ENCODE results near the gene CD9.
A peak's percentile ranks its signal among the peaks of the same experiment; 100 is the strongest.

CD9 gene

GRCh38 chr12:6216581-6216980 is 16.4 kb downstream of the CD9 start:
- Histone ChIP-seq H3K36me3 (ENCODE audit: control insufficient read depth, insufficient read depth, low read length) (peaks cover 9% of the 10 kb centered on the region), H3K9me3 (ENCODE audit: control insufficient read depth, insufficient read depth, low read length) (no peaks in the 10 kb centered on the region), H3K27me3 (ENCODE audit: control insufficient read depth, insufficient read depth, low read length) (no peaks in the 10 kb centered on the region), H3K9ac (ENCODE audit: low read depth, low read length) (no peak overlapping the region), H3K4me1 (ENCODE audit: control insufficient read depth, insufficient read depth, low read length) (peaks cover 39% of the 10 kb centered on the region), H3K4me3 (ENCODE audit: low read depth, low read length) (no peak overlapping the region)

- peaks cover 28% of the 10 kb centered on the region for H3K4me1 ChIP-seq (ENCODE audit: control insufficient read depth, insufficient read depth, low read length)
- no peaks in the 10 kb centered on the region for H3K27me3 ChIP-seq (ENCODE audit: control insufficient read depth, insufficient read depth, low read length)
- H3K36me3 ChIP-seq (ENCODE audit: control insufficient read depth, insufficient read depth, low read length): peaks cover 4% of the 10 kb centered on the region
- no peak overlapping the region for H3K4me3 ChIP-seq (ENCODE audit: low read depth, low read length)
- no peak overlapping the region for H3K9ac ChIP-seq (ENCODE audit: low read depth, low read length)
- no peaks in the 10 kb centered on the region for H3K9me3 ChIP-seq (ENCODE audit: control insufficient read depth, insufficient read depth, low read length)
Observed at GRCh38 chr12:6218347-6218925, 18.2 kb downstream of the CD9 start.

GRCh38 chr12:6219980-6220379 is 19.8 kb downstream of the CD9 start:
- Histone ChIP-seq H3K4me1 (ENCODE audit: control insufficient read depth, insufficient read depth, low read length) (peaks cover 15% of the 10 kb centered on the region), H3K4me3 (ENCODE audit: low read depth, low read length) (no peak overlapping the region), H3K9me3 (ENCODE audit: control insufficient read depth, insufficient read depth, low read length) (no peaks in the 10 kb centered on the region), H3K9ac (ENCODE audit: low read depth, low read length) (no peak overlapping the region), H3K36me3 (ENCODE audit: control insufficient read depth, insufficient read depth, low read length) (peaks cover 7% of the 10 kb centered on the region), H3K27me3 (ENCODE audit: control insufficient read depth, insufficient read depth, low read length) (no peaks in the 10 kb centered on the region)

GRCh38 chr12:6221146-6221545 is 20.9 kb downstream of the CD9 start:
- Histone ChIP-seq H3K9ac (ENCODE audit: low read depth, low read length) (no peak overlapping the region), H3K4me1 (ENCODE audit: control insufficient read depth, insufficient read depth, low read length) (peaks cover 5% of the 10 kb centered on the region), H3K27me3 (ENCODE audit: control insufficient read depth, insufficient read depth, low read length) (no peaks in the 10 kb centered on the region), H3K4me3 (ENCODE audit: low read depth, low read length) (no peak overlapping the region), H3K36me3 (ENCODE audit: control insufficient read depth, insufficient read depth, low read length) (peaks cover 19% of the 10 kb centered on the region), H3K9me3 (ENCODE audit: control insufficient read depth, insufficient read depth, low read length) (no peaks in the 10 kb centered on the region)

- H3K9ac ChIP-seq (ENCODE audit: low read depth, low read length): peak overlapping the region; percentile 41
Observed at GRCh38 chr12:6222078-6222654, 22.0 kb downstream of the CD9 start.

GRCh38 chr12:6223545-6223944 is 23.3 kb downstream of the CD9 start:
- Histone ChIP-seq H3K4me1 (ENCODE audit: control insufficient read depth, insufficient read depth, low read length) (no peaks in the 10 kb centered on the region), H3K9ac (ENCODE audit: low read depth, low read length) (no peak overlapping the region)

More at GRCh38 chr12:6222078-6222654, 22.0 kb downstream of the CD9 start:
- Histone ChIP-seq H3K4me1 (ENCODE audit: control insufficient read depth, insufficient read depth, low read length) (no peaks in the 10 kb centered on the region), H3K9me3 (ENCODE audit: control insufficient read depth, insufficient read depth, low read length) (no peaks in the 10 kb centered on the region), H3K27me3 (ENCODE audit: control insufficient read depth, insufficient read depth, low read length) (no peaks in the 10 kb centered on the region), H3K36me3 (ENCODE audit: control insufficient read depth, insufficient read depth, low read length) (peaks cover 22% of the 10 kb centered on the region), H3K4me3 (ENCODE audit: low read depth, low read length) (no peak overlapping the region)

GRCh38 chr12:6224550-6224949 is 24.4 kb downstream of the CD9 start:
- Histone ChIP-seq H3K9ac (ENCODE audit: low read depth, low read length) (no peak overlapping the region), H3K27me3 (ENCODE audit: control insufficient read depth, insufficient read depth, low read length) (no peaks in the 10 kb centered on the region), H3K4me3 (ENCODE audit: low read depth, low read length) (no peak overlapping the region), H3K4me1 (ENCODE audit: control insufficient read depth, insufficient read depth, low read length) (no peaks in the 10 kb centered on the region), H3K9me3 (ENCODE audit: control insufficient read depth, insufficient read depth, low read length) (no peaks in the 10 kb centered on the region), H3K36me3 (ENCODE audit: control insufficient read depth, insufficient read depth, low read length) (peaks cover 35% of the 10 kb centered on the region)

More at GRCh38 chr12:6223545-6223944, 23.3 kb downstream of the CD9 start:
- Histone ChIP-seq H3K36me3 (ENCODE audit: control insufficient read depth, insufficient read depth, low read length) (peaks cover 29% of the 10 kb centered on the region), H3K9me3 (ENCODE audit: control insufficient read depth, insufficient read depth, low read length) (no peaks in the 10 kb centered on the region), H3K27me3 (ENCODE audit: control insufficient read depth, insufficient read depth, low read length) (no peaks in the 10 kb centered on the region), H3K4me3 (ENCODE audit: low read depth, low read length) (no peak overlapping the region)

- Histone ChIP-seq H3K9me3 (ENCODE audit: control insufficient read depth, insufficient read depth, low read length) (no peaks in the 10 kb centered on the region), H3K36me3 (ENCODE audit: control insufficient read depth, insufficient read depth, low read length) (peaks cover 37% of the 10 kb centered on the region), H3K4me3 (ENCODE audit: low read depth, low read length) (no peak overlapping the region), H3K9ac (ENCODE audit: low read depth, low read length) (no peak overlapping the region), H3K4me1 (ENCODE audit: control insufficient read depth, insufficient read depth, low read length) (no peaks in the 10 kb centered on the region), H3K27me3 (ENCODE audit: control insufficient read depth, insufficient read depth, low read length) (no peaks in the 10 kb centered on the region)
Observed at GRCh38 chr12:6225630-6226001, 25.4 kb downstream of the CD9 start.

GRCh38 chr12:6226002-6226678 is 25.9 kb downstream of the CD9 start:
- Histone ChIP-seq H3K27me3 (ENCODE audit: control insufficient read depth, insufficient read depth, low read length) (no peaks in the 10 kb centered on the region), H3K4me3 (ENCODE audit: low read depth, low read length) (no peak overlapping the region), H3K4me1 (ENCODE audit: control insufficient read depth, insufficient read depth, low read length) (no peaks in the 10 kb centered on the region), H3K9ac (ENCODE audit: low read depth, low read length) (no peak overlapping the region), H3K36me3 (ENCODE audit: control insufficient read depth, insufficient read depth, low read length) (peaks cover 38% of the 10 kb centered on the region), H3K9me3 (ENCODE audit: control insufficient read depth, insufficient read depth, low read length) (no peaks in the 10 kb centered on the region)

DNA sequence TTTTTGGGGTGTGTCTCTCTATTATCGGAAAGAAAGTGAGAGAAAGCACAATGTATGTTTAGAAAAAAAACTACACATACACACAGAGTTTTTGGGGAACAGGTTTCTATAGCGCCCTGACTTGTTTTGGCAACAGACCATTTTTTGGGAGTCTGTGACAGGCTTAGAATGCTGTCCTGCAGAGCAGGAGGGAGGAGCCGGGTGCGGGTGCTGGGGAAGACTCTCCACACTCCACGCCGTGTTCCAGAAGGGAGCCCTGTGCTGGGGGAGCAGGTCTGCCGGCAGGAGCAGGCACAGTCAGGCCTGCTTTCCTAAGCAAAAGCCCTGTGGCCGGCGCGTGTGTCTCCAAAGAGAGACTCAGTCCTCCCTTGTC is 26.5 kb downstream of the CD9 start:
- Histone ChIP-seq H3K9ac (ENCODE audit: low read depth, low read length) (no peak overlapping the region), H3K27me3 (ENCODE audit: control insufficient read depth, insufficient read depth, low read length) (no peaks in the 10 kb centered on the region), H3K36me3 (ENCODE audit: control insufficient read depth, insufficient read depth, low read length) (peaks cover 38% of the 10 kb centered on the region), H3K4me1 (ENCODE audit: control insufficient read depth, insufficient read depth, low read length) (no peaks in the 10 kb centered on the region), H3K9me3 (ENCODE audit: control insufficient read depth, insufficient read depth, low read length) (no peaks in the 10 kb centered on the region), H3K4me3 (ENCODE audit: low read depth, low read length) (no peak overlapping the region)

DNA sequence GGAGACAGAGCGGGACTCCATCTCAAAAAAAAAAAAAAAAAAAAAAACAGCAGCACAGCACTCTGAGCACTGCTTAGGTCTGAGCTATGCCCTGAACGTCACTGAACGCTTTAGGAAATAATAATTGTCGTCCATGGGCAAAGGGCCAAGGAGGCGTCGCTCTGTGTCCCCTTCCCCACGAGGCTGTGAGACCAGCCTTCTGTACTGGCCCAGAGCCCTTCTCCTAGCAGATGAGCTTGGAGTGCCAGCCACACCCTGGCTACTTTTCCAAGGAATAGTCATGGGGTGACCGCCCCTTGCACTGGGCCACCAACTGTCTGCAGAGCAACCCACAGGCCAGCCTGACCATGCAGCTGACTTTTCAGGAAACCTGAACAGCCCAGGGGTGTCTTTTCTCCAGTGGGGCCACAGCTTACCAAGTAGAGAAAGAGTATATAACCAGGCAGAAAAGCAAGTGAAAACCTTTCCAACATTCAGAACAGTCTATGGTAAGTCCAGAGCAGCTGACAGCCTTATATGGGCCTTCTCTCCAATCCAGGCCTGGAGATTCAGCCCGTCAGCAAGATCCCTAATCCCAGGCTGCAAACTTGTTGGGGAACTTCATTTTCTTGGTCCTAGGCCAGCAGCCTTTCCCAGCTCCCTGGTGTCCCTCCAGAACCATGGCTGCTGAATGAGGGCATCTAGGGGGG is 28.5 kb downstream of the CD9 start:
- H3K4me1 ChIP-seq (ENCODE audit: control insufficient read depth, insufficient read depth, low read length): no peaks in the 10 kb centered on the region

More for the DNA sequence above, 28.5 kb downstream of the CD9 start:
- no peak overlapping the region for H3K9ac ChIP-seq (ENCODE audit: low read depth, low read length)
- no peak overlapping the region for H3K4me3 ChIP-seq (ENCODE audit: low read depth, low read length)
- H3K9me3 ChIP-seq (ENCODE audit: control insufficient read depth, insufficient read depth, low read length): no peaks in the 10 kb centered on the region
- H3K27me3 ChIP-seq (ENCODE audit: control insufficient read depth, insufficient read depth, low read length): no peaks in the 10 kb centered on the region
- peaks cover 46% of the 10 kb centered on the region for H3K36me3 ChIP-seq (ENCODE audit: control insufficient read depth, insufficient read depth, low read length)
